HG03378 (cell line): Measurements from ENCODE around the gene COG6.

Source experiments
- ATAC-seq: cut with Tn5 transposase; IDR thresholded peaks from one replicate; pipeline ENCODE4 v1.9.1; 2021; ENCODE audit warnings: mild to moderate bottlenecking, moderate library complexity; ENCODE audit not compliant: unreplicated experiment

COG6 gene

DNA sequence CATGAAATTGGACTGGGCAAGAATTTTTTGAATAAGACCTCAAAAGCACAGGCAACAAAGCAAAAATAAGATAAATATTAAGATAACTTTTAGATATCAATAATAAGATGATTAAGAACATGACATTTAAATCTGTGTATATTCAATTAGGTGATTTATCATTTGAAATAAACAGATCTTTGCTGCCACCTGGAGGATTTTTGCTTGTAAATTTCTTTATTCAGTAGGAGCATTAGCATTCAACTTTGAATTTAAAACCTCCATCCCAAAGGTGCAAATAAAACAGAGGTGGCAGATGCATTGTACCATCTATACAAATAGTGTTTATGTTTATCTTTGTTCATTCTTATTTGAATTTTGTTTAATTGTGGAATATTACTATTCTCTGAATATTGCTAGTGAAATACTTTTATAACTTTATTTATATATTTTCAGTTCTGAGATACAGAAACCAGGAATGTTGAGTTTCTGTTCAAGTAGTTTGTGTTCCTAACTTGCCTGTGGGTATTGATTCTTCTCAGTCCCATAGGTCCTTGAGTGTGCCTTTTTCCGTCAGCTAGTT, 20.9 kb downstream of the COG6 start:
- no peak for ATAC-seq

DNA sequence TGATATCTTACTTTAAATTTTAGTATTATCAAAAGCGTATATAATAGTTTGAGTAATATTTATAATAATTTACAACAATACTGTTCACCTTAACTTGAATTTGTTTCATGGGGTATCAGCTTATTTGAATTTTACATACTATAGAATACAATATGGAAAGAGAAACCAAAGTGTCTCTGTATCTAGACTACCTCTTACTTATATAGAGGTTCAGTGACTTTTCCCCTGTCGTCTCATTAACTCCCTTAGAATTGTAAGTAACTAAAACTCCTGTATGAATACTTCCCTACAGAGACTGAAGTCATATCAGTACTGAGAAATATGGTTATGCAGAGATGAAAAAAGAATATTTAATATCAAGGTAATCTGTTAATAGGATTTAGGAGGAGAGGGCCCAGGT, 26.8 kb downstream of the COG6 start:
- ATAC-seq: peak; percentile 27

DNA sequence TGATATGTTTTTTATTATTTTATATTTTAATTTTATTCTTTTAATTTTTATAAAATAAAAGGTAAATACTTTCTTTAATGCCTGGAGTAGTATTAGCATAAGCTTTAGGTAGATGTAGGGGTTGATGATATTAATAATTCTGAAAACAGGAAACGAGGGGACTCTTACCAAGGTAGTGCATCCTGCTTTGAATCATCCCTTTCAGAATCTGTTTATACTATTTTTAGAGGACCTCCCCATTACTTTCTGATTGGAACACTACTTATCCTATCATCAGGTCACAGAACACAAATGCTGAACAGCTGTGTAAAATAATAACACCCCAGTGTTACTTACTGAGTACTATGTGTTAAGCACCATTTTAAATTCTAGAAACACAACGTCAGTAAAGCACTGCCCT, 27.3 kb downstream of the COG6 start:
- ATAC-seq: peak; percentile 69

DNA sequence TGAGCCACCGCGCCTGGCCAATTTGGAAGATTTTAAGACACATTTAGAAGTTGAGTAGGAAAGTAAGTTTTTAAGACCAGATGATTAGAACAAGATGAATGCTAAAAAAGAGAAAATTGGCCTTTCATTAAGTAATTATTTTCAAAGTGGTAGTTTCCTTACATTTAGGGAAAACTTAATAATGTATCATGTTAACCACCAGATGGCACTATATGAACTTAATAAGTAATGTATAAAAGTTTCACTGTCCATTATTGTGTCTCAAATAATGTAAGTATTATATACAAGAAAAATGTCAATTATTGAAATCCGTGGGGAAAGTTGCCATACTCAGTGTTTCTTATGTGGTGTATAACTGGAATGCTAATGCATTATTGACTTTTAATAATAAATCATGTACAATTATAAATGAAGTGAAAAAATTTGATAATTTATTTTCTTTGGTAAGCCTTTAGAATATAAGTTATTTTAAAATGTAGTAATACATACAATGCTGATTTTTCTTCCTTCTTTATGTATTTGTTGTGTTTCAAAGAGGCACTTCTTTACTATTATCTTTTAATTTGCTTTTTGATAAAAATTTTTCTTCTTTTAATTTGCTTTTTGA, 29.2 kb downstream of the COG6 start:
- ATAC-seq: no peak

DNA sequence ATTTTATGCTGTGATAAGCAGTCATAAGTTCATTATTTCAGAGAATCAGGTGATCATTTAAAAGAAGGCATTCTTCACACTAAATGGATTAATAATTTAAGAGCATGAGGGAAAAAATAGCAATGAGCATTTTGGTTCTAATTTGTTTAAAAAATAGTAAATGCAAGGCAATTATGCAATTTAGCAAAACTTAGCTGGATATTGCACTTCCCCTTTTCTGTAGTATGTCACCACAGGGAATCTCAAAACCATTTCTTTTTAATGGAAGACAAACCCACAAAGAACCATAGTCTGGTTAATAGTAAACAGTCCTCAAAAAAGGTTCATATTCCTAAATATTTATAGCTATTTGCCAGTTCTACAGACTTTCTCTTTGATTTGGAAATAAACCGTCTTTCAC, 30.2 kb downstream of the COG6 start:
- ATAC-seq: no peak

DNA sequence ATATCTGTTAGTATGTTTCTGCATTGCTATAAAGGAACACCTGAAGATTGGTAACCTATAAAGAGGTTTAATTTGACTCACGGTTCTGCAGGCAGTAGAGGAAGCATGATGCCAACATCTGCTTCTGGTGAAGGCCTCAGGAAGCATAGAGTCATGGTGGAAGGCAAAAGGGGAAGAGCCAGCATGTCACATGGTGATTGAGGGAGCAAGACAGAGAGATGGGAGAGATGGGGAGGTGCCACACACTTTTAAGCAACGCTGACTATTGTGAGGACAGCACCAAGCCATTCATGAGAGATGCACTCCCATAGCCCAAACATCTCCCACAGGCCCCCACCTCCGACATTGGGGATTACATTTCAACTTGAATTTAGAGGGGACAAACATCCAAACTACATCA, 32.8 kb downstream of the COG6 start:
- peak; percentile 11 for ATAC-seq

DNA sequence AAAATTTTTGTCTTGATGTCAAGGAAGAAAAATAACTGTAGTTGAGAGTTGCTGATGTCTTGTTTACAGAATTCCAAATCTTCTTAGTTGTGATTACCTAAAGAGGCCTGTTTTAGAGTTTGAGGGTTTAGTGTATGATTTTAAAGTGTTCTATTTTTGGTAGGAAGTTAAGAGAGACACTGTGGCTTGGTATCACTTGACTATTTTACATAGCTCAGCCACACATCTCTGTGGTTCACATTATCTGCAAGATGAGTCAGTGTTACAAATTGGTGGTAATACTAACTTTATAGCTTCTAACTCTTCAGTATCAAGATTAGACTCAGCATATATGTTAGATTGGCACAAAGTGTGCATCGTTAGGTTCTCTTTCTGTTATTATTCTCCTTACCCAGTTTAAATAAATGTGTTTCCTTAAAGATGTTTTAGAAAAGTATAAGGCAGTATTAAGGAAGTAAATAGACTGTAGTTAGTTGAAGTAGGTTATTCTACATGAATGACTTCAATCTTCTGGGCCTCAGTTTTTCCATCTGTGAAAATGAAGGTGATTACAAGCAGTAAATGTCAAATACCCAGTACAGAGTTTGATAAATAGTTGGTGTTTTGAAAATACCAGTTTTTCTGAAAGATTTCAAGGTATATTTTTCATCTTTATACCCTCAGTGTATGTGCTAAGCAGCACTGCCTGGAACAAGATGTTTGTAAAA, 33.4 kb downstream of the COG6 start:
- peak; percentile 92 for ATAC-seq

DNA sequence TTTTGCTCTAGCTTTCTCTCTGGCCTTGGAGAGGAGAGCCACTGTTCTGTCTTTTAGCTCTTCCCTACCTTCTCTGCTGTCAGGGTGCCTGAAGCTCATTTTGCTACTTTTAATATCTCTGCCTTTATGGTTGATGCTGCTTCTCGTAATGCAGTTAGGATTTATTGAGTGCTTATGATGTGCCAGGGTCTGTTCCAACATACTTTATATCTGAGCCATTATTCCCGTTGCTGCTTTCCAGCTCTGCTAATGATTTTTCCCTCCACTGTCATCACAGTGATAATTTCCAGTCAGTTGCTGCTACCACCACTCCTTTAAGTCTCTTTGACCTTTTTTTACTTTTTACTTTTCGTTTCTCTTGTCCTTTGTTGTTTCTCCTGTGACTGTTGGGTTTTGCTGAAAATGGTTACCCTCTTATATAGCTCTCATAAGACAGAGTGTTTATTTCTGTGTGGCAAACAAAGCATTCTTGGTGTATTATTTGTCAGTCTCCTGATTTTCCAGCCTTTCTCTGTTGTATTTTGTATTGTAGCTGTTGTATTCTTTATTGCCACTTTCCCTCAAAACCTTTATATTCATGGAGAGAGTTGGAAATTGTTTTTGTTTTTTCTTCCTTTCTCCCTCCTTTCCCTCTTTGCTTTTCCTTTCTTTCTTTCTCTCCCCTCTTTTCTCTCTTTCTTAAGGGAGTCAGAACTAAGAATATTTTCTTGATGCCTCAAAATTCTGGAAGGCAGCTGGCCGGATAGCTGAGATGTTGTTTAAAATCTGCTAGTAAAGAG, 37.4 kb downstream of the COG6 start:
- no peak for ATAC-seq

DNA sequence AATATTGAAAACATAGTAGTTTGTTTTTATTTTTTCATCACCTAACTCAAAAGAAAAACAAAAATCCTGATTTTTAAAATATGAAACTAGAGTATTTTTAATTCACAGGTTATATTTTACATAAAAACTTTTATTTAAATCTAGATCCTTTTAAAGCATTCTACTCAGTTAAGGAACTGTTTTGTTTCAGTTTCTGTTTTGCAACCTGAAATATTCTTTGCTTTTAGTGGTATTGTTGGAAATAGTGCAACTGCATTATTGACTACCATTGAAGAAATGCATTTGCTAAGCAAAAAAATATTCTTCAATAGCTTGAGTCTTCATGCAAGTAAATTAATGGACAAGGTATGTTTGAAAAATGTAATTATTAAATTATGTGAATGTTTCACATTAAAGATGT, 43.8 kb downstream of the COG6 start:
- no peak for ATAC-seq

DNA sequence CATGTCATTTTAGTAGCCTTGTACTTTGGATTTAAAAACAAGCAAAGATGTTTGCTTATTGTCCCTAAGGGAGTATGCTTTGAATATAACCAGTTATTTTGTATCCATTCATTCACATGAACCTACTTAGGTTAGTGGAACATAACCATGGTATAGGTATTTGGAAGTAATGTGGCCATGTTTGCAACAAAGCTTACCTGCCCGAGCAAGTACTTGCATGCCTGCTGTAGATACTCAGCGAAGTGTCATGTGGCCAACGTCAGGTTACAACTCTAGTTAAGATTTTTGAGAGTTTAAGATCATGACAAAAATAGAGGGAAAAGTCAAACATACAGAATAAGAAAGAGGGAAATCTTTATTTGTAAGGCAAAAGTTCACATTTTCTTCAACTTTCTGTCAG, 57.2 kb downstream of the COG6 start:
- ATAC-seq: no peak

DNA sequence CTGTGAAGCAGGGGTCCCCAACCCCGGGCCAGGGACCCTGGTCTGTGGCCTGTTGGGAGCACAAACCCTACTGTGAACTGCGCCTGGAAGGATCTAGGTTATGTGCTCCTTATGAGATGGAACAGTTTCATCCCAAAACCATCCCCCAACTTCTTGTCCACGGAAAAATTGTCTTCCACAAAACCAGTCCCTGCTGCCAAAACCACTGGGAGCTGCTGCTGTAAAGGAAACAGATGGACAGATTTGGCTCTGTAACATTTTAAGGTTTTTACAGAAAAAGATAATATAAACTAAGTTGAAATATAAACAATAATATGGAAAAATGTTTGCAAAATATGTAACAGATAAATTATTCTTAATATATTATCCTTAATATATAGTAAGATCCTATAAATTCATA, 73.7 kb downstream of the COG6 start:
- no peak for ATAC-seq

DNA sequence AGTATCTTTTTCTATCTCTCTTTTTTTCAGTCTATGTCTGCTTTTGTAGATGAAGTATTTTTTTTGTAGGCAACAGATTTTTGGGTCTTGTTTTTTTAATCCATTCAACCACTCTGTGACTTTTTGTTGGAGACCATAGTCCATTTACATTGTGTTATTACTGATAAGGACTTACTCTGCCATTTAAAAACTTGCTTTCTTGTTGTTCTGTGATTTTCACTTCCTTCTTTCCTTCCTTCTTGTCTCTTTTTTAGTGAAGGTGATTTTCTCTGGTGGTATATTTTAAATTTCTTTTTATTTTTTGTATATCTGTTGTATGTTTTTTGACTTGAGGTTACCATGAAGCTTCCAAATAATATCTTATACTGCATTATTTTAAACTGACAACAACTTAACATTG, 79.5 kb downstream of the COG6 start:
- no peak for ATAC-seq

DNA sequence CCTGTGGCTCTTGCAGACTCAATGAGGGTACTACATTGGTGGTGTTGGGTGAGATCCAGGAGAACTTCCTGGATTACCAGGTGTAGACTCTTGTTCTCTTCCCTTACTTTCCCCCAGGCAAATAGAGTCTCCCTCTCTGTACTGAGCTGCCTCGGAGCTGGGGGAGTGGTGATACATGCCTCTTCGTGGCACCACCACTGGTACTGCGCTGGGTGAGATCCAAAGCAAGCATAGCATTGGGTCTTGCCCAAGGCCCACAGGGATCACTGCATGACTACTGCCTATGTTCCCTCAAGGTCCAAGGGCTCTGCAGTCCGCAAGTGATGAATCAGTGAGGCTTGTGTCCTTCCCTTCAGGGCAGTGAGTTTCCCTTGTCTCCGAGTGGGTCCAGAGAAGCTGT, 81.6 kb downstream of the COG6 start:
- ATAC-seq: no peak

DNA sequence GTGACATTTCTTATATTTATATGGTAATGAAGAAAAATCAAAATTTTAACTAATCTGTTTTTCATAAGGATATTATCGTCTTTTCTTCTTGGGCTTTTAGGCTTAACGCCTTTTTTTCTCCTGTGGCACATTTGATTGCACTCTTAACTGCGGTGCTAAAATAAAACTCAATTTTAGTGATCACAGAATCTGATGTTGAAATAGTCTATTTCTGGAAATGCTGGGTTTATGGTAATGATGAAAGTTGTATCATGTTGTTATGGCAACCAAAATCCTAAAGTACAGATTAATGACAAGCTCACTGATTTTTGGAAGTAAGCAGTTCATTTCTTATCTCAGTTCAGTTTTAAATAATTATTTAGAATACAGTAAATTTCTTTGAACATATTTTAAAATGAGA, 85.3 kb downstream of the COG6 start:
- ATAC-seq: no peak

DNA sequence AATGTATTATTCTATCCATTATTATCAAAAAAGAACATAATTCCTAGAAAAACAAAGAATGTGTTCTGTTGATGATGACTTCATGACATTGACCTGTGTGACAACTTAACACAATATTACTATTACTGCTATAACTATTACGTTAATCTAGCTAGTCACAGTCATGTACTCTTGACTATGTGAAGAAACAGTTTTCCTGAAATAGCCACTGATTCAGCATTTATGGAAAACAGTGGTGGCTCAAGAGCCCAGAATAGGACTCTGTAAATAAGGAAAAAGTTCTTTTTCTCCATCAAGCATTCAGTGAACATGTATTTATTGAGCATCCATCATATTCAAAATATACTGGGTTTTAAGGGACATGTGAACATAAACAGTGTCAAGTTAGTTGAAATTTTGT, 93.5 kb downstream of the COG6 start:
- ATAC-seq: no peak

DNA sequence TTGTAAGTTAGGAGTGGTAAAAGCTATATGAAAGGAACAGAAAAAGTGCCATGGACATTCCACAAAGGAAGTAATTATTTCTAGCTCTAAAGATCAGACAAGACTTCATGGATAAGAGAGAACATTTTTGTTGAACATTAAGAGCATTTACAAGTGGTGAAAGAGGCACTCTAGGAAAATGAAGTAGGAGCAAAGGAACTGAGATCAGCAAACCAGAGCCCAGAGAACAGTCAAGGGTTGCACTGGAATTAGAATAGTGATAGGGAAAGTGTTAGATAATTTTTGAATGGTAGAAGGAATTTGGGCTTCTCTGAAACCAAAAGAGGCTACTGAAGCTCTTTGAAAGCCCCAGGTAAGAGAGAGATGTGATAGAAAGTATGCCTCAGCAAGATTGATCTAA, 94.1 kb downstream of the COG6 start:
- no peak for ATAC-seq

DNA sequence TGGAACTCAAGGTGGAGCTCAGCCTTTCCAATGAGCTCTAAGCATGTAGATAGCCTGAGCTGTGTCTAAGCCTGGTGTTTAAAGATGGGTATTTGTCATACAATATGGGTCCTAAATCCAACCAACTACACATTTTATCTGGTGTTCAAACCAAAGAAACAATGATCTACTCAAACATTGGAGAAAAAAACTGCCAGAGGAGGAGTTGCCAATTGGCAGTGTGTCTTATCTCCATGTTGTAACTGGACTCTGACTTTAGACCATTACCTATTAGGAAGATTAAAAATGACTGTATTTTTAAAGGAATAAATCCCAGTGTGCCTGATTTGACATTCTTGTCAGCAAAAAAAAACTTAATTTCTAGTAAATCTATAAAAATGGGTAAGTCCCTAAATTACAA, 96.3 kb downstream of the COG6 start:
- no peak for ATAC-seq

DNA sequence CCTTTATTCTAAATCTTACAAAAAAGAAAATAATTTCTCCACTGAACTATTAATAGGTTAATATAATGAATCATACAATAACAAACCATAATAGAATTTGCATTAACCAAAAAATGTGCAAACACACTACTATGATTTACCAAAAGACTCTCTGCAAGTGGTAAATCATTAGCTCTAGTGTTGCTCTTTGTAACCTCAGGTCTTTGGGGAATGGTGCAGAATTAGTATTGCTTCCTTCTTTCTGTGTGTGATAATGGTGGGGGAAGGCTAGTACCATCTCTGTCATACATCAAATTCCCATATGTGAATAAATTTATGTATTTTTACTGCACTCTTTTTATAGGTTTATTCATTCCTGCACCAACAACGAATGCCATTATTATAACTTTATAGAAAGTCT, 105.1 kb downstream of the COG6 start:
- peak; percentile 100 for ATAC-seq

DNA sequence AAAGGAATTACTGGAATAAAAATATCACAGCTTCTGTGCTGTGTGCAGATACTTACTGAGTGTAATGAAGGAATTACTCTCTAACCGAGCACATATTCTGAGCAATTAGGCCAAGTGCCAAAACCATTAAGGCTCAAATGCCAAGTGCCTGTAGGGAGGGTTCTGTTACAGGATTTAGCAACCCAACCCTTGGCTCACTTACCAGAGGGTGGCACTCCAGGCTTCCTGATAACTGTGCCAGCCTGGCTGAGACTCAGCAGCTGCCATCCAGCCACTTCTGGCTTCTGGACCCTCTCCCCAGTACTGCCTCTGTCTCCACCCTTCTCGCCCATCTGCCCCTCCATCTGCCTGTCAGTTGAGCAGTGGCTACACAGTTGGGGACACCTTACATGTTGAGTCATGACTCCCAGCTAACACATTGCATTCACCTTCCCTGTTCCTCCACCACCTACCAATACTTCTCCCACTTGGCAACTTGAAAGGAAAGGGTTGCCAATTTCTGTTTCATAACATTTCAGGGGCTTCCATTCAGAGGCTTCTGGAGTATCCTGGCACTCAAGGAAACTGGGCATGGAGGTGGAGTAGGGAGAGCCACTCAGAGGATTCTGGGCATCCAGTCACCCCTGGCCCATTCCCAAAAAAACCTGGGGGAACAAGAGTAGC, 110.5 kb downstream of the COG6 start:
- ATAC-seq: no peak

DNA sequence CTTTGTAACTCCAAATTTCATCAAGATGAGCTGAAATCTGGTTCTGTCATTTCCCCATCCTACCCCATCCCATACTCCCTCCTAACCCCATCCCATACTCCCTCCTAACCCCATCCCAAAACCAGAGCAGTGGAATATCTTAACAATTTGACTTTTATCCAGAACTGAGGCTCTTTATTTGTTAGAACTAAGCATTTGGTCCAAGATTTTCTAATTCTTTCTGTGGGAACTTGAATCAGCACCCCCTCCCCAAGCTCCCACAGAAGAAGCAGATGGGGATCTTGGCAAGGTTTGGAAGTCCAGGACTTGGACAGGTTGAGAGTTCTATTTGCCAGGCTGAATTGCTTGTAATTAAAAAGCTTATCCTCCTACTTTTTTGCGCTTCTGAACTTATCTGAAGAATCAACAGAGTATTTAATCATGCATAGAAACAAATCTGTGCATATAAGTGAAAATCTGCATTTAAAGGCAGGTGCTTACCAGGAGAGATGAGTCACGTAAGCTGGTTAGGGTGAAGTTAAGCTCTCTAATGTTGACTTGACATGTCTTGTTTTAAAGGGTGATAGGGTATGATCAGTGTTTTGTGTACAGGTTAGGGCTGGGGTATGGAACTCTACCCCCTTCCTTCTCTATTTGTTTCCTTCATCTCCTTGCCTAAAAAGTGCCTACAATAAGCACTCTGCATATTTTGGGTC, 111.1 kb downstream of the COG6 start:
- no peak for ATAC-seq
